Measurements from ENCODE around the gene AWAT2. TPM values are rescaled to one million over a fixed set of nuclear protein-coding genes. Genes with fewer than 3 reads are reported as not detected.

Gene AWAT2
- total RNA-seq: not detected in 2 replicates

GRCh38 chrX:70049925-70050324 lies at the start of gene AWAT2:
AWAT2 (minus strand) TSS chrX:70049938; CDS start chrX:70049932, 6 bp downstream.

GRCh38 chrX:70062076-70062475 lies 12.3 kb upstream of the AWAT2 start, which contains the start of gene OTUD6A:
OTUD6A (plus strand) TSS chrX:70062457; CDS start chrX:70062525, 68 bp downstream.

Other genes starting within 250 kb of the AWAT2 start
- gene OTUD6A, start 12.5 kb upstream of the AWAT2 start, total RNA-seq: not detected in 2 replicates
- 45.6 and 58.8 TPM in 2 replicates for gene IGBP1, start 83.5 kb upstream of the AWAT2 start, total RNA-seq
- gene DGAT2L6, start 127.5 kb upstream of the AWAT2 start, total RNA-seq: not detected in 2 replicates
- gene AWAT1, start 184.7 kb upstream of the AWAT2 start, total RNA-seq: not detected in 2 replicates
- not detected in 2 replicates for gene P2RY4, start 210.3 kb upstream of the AWAT2 start, total RNA-seq
- not detected in 2 replicates for gene ARR3, start 218.4 kb upstream of the AWAT2 start, total RNA-seq
- gene RAB41, start 232.2 kb upstream of the AWAT2 start, total RNA-seq: not detected in 2 replicates
- gene PDZD11, start 240.0 kb upstream of the AWAT2 start, total RNA-seq: 92.9 and 96.3 TPM in 2 replicates
- 9.5 and 12.6 TPM in 2 replicates for gene KIF4A, start 240.2 kb upstream of the AWAT2 start, total RNA-seq

All from myometrial cell (primary cell).